ENCODE results near the gene ZFP14. TPM values are rescaled to one million over a fixed set of nuclear protein-coding genes. Genes with fewer than 3 reads are reported as not detected.

The ZFP14 gene
- total and polyA plus RNA-seq, 2 of the 4 experiments (the other 2 are of a cell fraction), result 0.67 to 2.0 TPM

- ChIA-PET CTCF (no interaction called here), POLR2A (ENCODE audit: unreplicated experiment) (no interaction called here)
- H2BK5ac ChIP-seq (ENCODE audit: low read depth, low read length, poor library complexity, severe bottlenecking), result no peak overlapping the region
- peak overlapping the region; percentile 91 to 93 for H4K8ac ChIP-seq (ENCODE audit: low read depth in 2 of 2, low read length in 2 of 2)
- no peaks in the 10 kb centered on the region for H3K9me1 ChIP-seq (ENCODE audit: insufficient read depth, low read length)
- no peak overlapping the region for H2BK20ac ChIP-seq (ENCODE audit: low read depth, low read length)
- no TSS peak for BruUV-seq (replicated peaks)
- WGBS, 2 experiments (ENCODE audit: extremely low coverage in 2 of 2, insufficient read length in 1 of 2), result 65% methylated on average over 6 of the region's 10 CpGs; no CpG with 5 or more reads in 1 of the 2 experiments
- H2AFZ ChIP-seq (replicated peaks; ENCODE audit: low read length, poor library complexity), result peak overlapping the region; percentile 99
- no peak for DNase-seq
- no peak overlapping the region for H3K14ac ChIP-seq (replicated peaks; ENCODE audit: low read depth, low read length)
- TF ChIP-seq RCOR1 (IDR thresholded peaks at IDR 0.05; ENCODE audit: insufficient replicate concordance, low read length), result no peak
- H3K9me3 ChIP-seq (ENCODE audit: control insufficient read depth, insufficient read depth, low read length), result no peaks in the 10 kb centered on the region; the same call in 1 of the 2 replicates
- peak overlapping the region; percentile 59 for H3K9ac ChIP-seq (ENCODE audit: low read depth, low read length)
- intact Hi-C loops (cut with micrococcal nuclease), result loop anchor here (5.0 kb wide), 2 partner anchors 38 to 162 kb away; partner anchors contain the start of genes ZFP82 and ZNF146
- no peaks in the 10 kb centered on the region for H4K20me1 ChIP-seq (ENCODE audit: insufficient read depth, low read length)
- H3K27ac ChIP-seq (ENCODE audit: insufficient read depth, low read length), result 0 out of 2 replicates have a peak overlapping the region, but pooled peaks have one; percentile 13
- H2BK120ac ChIP-seq (ENCODE audit: low read depth, low read length), result no peak overlapping the region
- no peak overlapping the region for H3K4ac ChIP-seq (ENCODE audit: low read depth, low read length)
- peaks cover 8 to 16% of the 10 kb centered on the region in 2 experiments for H3K79me1 ChIP-seq (ENCODE audit: low read depth in 1 of 2, low read length in 2 of 2)
- no peak overlapping the region for H3K23ac ChIP-seq (ENCODE audit: low read depth, low read length)
- no peak for ATAC-seq (ENCODE audit: low read depth)
- in situ Hi-C loops (cut with MboI; ENCODE audit: low sequenced_read_pairs), result no loop called here
- no peak overlapping the region for H3K18ac ChIP-seq (ENCODE audit: low read depth, low read length)
- no peaks in the 10 kb centered on the region for H3K36me3 ChIP-seq (ENCODE audit: control insufficient read depth, insufficient read depth, low read length)
- dilution Hi-C loops (cut with HindIII; ENCODE audit: low sequenced_read_pairs, unreplicated experiment), result no loop called here
- no peak overlapping the region for H2BK15ac ChIP-seq (ENCODE audit: low read depth, low read length)
- peaks cover 4% of the 10 kb centered on the region; the same call in 1 of the 2 replicates for H3K4me1 ChIP-seq (ENCODE audit: control insufficient read depth, insufficient read depth, low read length)
- no peak overlapping the region for H3K56ac ChIP-seq (ENCODE audit: extremely low read depth, insufficient read depth, low read length)
- H4K91ac ChIP-seq (ENCODE audit: insufficient read depth, low read depth, low read length), result no peak overlapping the region
- no peak overlapping the region for H2AK5ac ChIP-seq (ENCODE audit: low read depth, low read length)
- peak overlapping the region; percentile 52 for H2AK9ac ChIP-seq (replicated peaks; ENCODE audit: low read depth, low read length, poor library complexity)
- H3K27me3 ChIP-seq (ENCODE audit: control insufficient read depth, insufficient read depth, low read length), result no peaks in the 10 kb centered on the region
- H3K4me2 ChIP-seq (ENCODE audit: low read depth, low read length), result peak overlapping the region; percentile 78
- H4K5ac ChIP-seq (ENCODE audit: low read depth, low read length), result peak overlapping the region; percentile 62
- H3K4me3 ChIP-seq (ENCODE audit: insufficient read depth, low read depth, low read length), result peak overlapping the region; percentile 50
These were observed 464 bp upstream of the ZFP14 start for GRCh38 chr19:36379510-36379819.

Measured in IMR-90 (cell line).